HG02610 (cell line): ENCODE measurements around the gene SHANK1.
"Not testable (repeated sequence)": the region's sequence is repeated elsewhere in the genome, so short reads cannot be mapped to it uniquely, and the experiment has no call there.

Experiments used
- ATAC-seq: cut with Tn5 transposase; IDR thresholded peaks from one replicate; pipeline ENCODE4 v1.9.1; 2021; ENCODE audit warnings: mild to moderate bottlenecking, moderate library complexity; ENCODE audit not compliant: unreplicated experiment

Gene SHANK1

DNA sequence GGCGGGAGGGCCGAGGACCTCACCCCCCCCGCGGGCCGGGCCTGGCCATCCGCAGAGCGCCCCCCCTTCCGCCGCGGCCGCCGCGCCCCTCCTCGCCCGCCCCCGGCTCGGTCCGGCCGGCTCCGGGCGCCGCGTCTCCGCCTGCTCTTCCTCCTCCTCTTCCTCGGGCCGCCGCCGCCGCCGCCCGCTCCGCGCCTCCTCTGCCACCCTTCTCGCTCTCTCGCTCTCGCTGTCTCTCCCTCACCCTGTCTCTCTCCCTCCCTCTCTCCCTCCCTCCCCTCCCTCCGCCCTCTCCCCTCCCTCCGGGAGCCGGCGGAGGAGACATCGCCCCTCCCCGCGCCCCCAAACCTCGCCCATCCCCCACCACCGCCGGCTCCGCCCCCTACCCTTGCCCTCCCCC is at the start of gene SHANK1:
Gene SHANK1 (minus strand): TSS at position 237 of the 400 bp plus-strand sequence. CDS start 2,883 bp downstream, outside the sequence.
- ATAC-seq, result no peak

DNA sequence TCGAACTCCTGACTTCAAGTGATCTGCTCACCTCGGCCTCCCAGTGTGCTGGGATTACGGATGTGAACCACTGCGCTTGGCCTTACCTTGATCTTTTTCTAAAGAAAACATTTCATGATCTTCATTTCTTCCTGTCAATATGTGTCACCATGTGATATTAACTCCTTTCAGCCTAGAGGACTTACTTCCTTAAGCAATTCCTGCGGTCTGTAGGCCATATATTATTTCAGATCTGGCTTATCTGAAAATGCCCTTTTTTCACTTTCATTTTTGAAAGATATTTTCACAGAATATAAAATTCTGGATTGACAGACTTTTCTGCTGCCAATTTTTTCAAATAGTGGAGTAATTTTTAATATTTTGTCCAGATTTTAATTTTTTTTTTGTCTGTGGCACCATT is 48.7 kb upstream of the SHANK1 start:
- ATAC-seq, result no peak

DNA sequence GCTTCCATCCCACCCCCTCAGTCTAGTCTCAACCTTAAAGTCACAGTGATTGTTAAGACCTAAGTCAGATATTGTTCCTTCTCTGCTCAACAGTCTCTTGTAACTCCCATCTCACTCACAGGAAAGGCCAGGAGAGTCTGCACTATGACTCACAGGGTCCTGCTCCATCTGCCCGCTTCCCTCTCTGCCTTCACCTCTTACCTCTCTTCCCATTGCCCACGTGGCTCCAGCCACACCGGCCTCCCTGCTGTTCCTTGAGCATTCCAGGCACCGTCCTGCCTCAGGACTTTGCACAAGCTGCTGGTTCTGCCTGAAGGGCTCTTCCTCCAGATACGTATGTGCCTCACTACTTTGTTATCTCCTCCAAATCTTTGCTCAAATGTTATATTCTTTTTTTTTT is 47.7 kb upstream of the SHANK1 start:
- not testable (repeated sequence) for ATAC-seq

GRCh38 chr19:50766746-50767145 is 47.1 kb upstream of the SHANK1 start:
- not testable (repeated sequence) for ATAC-seq

- no peak for ATAC-seq
Measured at GRCh38 chr19:50764409-50764808, 44.8 kb upstream of the SHANK1 start.

- ATAC-seq, result not testable (repeated sequence)
Measured at GRCh38 chr19:50763521-50763920, 43.9 kb upstream of the SHANK1 start.

DNA sequence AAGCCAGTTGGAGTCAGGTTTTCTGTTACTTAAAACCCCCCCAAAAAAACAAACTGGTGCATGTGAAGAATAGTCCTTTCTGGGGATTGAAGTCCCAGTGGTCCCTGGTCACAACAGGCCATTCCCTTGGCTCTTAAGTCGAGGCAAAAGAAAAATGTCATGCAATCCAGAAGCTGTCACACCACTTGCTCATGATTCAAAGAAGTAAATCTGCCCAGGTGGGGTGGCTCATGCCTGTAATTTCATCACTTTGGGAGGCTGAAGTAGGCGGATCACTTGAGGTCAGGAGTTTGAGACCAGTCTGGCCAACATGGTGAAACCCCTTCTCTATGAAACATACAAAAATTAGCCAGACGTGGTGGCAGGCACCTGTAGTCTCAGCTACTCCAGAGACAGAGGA is 41.9 kb upstream of the SHANK1 start:
- ATAC-seq, result not testable (repeated sequence)

DNA sequence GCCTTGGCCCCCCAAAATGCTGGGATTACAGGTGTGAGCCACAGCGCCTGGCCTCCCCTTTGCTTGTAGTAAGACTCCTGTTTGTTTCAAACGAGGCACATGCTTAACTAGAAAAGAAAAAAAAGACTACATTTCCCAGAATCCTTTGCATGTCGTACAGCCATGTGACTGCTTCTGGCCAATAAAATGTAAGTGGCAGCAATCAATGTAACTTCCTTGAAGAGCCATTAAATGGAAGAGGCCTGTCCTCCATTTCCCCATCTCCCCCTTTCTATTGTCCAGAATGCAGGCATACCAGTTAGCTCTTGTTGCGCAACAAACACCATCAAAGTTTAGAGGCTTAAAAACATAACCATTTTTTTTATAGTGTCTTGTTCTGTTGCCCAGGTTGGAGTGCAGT is 40.3 kb upstream of the SHANK1 start:
- ATAC-seq, result no peak

DNA sequence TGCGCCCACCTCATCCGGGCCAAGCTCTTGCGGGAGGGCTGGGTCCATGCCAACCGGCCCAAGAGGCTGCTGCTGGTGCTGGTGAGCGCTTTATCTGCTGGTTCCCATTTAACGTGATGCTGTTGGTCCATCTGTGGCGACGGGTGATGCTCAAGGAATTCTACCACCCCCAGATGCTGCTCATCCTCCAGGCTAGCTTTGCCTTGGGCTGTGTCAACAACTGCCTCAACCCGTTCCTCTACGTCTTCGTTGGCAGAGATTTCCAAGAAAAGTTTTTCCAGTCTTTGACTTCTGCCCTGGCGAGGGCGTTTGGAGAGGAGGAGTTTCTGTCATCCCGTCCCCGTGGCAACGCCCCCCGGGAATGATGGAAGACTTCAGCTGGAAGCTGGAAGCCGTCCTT is 39.5 kb upstream of the SHANK1 start:
- ATAC-seq, result not testable (repeated sequence)

GRCh38 chr19:50757624-50758023 is 38.0 kb upstream of the SHANK1 start:
- not testable (repeated sequence) for ATAC-seq

GRCh38 chr19:50756244-50756643 is 36.6 kb upstream of the SHANK1 start:
- not testable (repeated sequence) for ATAC-seq

DNA sequence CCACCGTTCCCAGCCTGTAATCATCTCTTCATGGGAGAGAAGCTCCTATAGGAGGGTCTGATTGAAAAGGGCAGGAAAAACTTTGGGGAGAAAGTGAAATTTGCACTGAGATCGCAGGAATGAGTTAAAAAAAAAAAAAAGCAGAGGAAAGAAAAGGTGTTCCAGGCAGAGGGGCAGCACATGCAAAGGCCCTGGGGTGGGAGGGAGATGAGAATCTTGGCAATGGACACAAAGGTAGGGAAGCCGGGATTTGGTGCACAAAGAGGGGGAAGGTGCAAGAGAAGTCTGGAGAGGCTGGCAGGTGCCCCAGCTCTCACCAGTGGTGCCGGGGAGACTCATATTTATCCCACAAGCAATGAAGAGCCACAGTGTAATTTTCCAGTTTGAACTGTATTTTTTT is 34.3 kb upstream of the SHANK1 start:
- ATAC-seq, result no peak

DNA sequence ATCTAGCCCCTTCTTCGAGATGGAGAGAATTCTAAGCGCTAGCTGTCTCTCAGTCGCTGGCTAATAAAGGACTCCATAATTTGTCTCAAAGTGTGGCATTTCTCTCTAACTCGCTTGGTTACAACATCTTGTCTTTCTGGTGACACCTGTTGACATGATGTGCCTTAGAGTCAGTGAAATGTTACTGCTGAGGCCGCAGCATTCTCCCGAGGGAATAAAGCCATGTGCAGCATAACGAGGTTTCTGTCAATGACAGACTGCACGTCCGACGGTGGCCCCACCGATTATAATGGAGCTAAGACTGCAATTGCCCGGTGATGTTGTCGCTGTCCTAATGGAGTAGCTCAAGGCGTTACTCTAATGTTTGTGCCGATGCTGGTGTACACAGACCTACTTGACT is 30.4 kb upstream of the SHANK1 start:
- ATAC-seq, result no peak

- no peak for ATAC-seq
Measured at GRCh38 chr19:50749490-50749889, 29.9 kb upstream of the SHANK1 start.

GRCh38 chr19:50747141-50747540 is 27.5 kb upstream of the SHANK1 start:
- not testable (repeated sequence) for ATAC-seq

GRCh38 chr19:50745221-50745620 is 25.6 kb upstream of the SHANK1 start:
- ATAC-seq, result no peak

- no peak for ATAC-seq
Measured at GRCh38 chr19:50743537-50743936, 23.9 kb upstream of the SHANK1 start.

- no peak for ATAC-seq
Measured at GRCh38 chr19:50741179-50741933, 21.8 kb upstream of the SHANK1 start.

GRCh38 chr19:50739914-50740426 is 20.4 kb upstream of the SHANK1 start:
- no peak for ATAC-seq

GRCh38 chr19:50739132-50739913 is 19.7 kb upstream of the SHANK1 start:
- no peak for ATAC-seq

GRCh38 chr19:50736338-50736737 is 16.7 kb upstream of the SHANK1 start:
- ATAC-seq, result no peak

GRCh38 chr19:50735869-50736268 is 16.3 kb upstream of the SHANK1 start:
- no peak for ATAC-seq
